GM12891 (cell line): ENCODE measurements around the gene FBXO28.

Experiments
- POLR2A ChIP-seq: IDR thresholded peaks from 2 replicates; pipeline ENCODE4 v1.6.1; 2011; ENCODE audit warnings: low read depth, low read length, control low read depth
- POLR2AphosphoS5 ChIP-seq: IDR thresholded peaks from 2 replicates; pipeline ENCODE4 v1.6.1; 2011; ENCODE audit warnings: low read depth, low read length, control low read depth

DNA sequence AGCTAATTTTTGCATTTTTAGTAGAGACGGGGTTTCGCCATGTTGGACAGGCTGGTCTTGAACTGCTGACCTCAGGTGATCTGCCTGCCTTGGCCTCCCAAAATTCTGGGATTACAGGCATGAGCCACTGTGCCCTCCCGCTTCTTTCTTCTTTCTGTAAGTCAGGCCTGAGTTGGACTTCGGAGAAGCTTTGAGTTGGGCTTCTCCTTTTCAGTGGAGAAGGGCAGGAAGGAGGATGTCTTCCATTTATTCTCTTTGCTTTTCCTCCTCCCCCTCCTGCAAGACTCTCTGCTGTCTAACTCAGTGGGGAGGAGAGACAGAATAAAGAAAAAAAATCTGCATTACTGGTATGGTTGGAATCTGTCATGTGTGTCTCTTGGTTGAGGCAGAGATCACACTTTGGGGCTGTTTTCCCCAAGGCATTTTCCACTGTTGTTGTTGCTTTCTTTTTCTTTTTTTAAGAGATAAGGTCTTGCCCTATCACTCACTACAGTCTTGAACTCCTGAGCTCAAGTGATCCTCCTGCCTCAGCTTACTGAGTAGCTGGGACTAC, 55.9 kb downstream of the FBXO28 start:
- TF ChIP-seq POLR2A = no peak
- no peak for TF ChIP-seq POLR2AphosphoS5
